GM23248 (cell line): ENCODE data around the gene PTPRD.

ENCODE experiments used
- EZH2 ChIP-seq: fragments of 200-600 bp; sonication (generic); IDR thresholded peaks from 2 replicates; pipeline ENCODE4 v1.6.1; 2018; ENCODE audit warnings: antibody characterized with exemption, mild to moderate bottlenecking; ENCODE audit not compliant: insufficient read depth, poor library complexity, severe bottlenecking
- EZH2phosphoT487 ChIP-seq: fragments of 200-600 bp; sonication (generic); IDR thresholded peaks from 2 replicates; pipeline ENCODE4 v1.6.1; 2018; ENCODE audit warnings: antibody characterized with exemption, moderate library complexity, mild to moderate bottlenecking, low read depth; ENCODE audit not compliant: insufficient read depth

DNA sequence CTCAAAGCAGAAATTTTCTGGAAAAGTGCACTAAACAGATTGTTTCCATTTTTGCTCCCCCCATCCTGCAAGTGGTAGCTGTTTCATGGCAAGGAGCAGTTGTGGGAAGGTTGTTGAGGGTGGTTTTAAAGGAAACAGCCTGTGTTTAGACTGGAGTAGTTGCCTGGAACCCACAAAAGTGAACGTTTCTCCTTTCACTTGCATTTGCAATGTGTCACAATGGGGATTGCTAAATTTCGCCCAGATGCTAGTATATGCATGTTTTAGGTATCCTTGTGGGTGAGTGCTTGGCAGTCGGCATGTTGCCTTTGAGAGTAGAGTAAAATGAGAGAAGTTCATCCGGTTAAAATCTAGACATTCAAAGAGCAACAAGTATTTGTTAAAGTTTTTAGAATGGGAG is 1713.3 kb downstream of the PTPRD start:
- TF ChIP-seq EZH2phosphoT487 (no peak), EZH2 (no peak)
